GM20431 (cell line): ENCODE data around the gene OR10A6.

ENCODE experiments used
- in situ Hi-C: fragments of 300-500 bp; cut with MseI, MboI; formaldehyde crosslinking; loops from one replicate; pipeline ENCODE4 v1.15.0; 2020; ENCODE audit warnings: low sequenced_read_pairs; ENCODE audit not compliant: unreplicated experiment

Gene OR10A6

DNA sequence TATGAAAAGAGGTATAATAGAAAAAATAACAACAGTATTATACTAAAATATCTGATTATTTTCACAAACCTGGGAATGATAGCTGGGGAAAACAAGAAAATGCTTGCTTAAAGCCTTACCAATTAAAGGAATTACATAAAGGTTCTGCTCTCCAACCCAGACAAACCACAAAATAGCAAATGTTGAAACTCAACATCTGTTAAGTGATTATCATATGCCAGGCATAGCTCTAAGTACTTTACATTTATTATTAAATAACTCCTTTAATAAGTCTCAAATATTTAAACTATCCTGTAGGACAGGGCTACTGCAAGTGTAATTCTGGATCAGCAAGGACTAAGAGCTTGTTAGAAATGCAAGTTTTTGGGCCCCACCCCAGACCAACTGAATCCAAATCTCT, 20.1 kb downstream of the OR10A6 start:
- in situ Hi-C loops, result no loop called here

DNA sequence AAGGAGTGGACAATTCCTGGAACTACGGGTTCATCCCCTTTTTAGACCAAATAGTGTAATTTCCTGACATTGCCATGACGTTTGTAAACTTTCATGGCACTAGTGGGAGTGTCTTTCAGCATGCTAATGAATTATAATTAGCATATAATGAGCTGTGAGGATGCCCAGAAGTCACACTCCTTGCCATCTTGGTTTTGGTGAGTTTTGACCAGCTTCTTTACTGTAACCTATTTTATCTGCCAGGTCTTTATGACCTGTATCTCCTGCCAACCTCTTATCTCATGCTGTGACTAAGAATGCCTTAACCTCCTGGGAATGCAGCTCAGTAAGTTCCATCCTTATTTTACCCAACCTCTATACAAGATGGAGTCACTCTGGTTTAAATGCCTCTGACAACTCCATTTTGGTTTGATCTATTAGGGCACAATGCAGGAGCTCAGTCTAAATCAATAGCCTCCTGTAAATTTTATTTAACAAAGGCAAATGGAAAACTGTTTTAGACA, 20.7 kb downstream of the OR10A6 start:
- in situ Hi-C loops, result no loop called here

DNA sequence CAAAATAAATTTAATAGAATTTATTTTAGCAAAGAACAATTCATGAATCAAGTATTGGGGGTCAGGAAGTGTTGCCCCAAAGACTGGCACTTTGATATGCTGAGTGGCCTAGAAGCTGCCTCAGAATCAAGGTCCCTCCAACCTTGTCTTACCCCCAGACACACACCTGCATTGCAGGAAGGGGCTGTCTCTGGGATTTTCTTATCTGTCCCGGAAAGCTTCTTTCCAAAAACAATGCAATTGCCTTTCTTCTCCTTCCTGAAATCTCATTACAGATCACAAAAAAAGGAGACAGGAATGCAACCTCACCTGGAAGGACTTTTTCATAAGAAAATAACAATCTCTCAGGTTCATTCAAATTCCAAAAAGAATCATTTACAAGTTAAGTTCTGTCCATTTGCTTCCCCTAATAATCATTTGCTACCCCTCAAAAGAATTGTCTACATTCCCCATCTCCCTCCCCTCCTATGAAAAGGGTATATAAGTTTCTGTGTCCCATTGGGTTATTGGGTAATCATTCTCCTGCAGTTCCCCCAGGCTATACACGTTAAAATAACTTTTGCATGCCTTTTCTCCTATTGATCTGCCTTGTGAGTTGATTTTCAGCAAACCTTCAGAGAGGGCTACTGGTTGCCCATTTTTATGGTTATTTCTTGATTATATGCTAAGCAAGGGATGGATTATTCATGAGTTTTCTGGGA, 21.3 kb downstream of the OR10A6 start:
- in situ Hi-C loops, result no loop called here

DNA sequence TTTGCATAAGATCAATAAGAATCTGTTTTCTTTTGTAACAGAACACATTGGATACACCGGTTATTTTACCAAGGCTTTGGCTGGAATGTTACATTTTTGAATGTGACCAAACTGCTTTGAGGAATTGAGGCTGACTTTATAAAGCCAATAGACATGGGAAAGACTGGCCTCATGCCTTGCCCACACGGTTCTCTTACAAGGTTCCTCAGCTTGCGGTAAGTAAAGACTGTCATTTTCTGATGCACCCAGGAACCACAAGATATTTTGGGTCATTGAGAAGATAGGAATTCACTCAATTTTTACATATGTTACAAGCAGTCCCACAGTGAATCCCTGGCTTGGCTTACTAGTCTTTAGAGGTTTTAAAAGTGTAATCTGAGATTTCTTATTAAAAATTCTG, 23.9 kb downstream of the OR10A6 start:
- in situ Hi-C loops, result no loop called here

DNA sequence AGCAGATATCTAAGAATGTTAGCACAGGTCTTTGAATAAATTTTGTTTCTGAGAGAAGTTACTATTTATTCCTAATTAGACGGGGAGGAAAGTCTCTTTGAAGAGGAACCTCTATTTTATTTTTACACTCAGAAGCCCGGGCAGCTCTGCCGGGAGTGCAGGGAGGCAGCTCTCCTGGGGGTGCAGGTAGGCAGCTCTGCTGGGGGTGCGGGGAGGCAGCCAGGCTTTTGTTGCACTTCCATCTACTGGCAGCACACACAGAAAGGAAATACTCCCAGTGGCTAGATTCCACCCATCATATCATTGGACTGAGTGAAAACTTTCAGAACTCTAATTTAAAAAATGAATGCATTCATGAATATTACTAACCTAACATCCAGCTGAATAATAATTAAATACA, 24.6 kb downstream of the OR10A6 start:
- in situ Hi-C loops, result no loop called here

DNA sequence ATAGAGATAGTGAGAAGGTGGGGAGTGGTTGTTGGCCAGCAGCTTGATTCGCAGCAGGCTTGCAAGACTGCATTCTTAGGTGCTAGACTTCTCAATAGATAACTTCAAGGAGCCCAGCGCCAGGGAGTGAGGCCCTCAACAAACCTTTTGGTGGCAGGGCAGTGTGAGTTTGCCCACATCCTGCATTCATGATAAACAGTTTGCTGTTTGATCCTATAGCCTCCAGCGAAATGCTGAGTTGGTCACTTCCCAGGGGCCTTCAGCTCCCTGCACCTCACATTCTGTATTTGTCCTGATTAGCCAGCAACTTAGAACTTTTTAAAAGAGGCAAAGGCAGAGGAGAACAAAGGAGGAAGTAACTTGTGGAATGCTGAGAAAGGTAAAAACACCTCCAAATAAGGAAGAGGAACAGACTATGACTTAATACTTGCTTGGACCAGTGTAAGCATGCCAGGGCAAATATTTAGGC, 25.1 kb downstream of the OR10A6 start:
- in situ Hi-C loops, result no loop called here

DNA sequence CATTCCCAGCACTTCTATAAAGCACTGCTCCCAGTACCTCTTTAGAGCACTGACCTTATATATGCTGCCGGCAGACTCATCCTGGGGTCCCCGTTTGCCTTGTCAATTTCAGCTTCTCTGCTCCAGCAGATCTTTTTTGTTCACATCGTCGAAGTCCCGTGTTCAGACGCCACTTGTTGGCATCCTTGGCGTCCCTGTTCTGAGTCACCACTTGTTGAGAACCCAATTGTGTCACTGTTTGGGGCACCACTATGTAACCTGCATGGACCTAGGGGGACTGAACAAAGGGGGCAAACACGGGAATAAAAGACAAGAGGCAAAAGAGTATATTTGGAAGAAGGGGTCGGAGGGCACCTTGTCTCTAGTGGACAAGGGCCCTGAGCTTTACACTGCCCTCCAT, 25.5 kb downstream of the OR10A6 start:
- in situ Hi-C loops, result no loop called here

DNA sequence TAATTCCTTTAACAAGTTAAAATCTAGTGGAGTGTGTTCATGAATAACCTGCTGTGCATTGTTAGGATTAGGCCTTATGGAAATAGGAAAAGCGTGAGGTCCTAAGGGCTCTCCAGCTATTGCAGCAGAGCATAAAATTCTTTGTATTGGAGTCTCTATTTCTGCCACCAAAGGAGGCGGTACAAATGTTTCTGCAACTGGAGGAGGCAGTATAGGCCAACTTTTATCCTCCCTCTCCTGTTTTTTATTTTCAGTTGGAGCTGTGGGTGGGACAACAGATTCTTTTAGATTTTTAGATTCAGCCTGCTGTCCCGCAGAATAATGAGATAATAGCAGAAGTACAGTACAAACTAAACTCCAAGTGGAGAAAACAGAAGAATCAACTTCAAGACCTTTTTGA, 26.2 kb downstream of the OR10A6 start:
- in situ Hi-C loops, result no loop called here

DNA sequence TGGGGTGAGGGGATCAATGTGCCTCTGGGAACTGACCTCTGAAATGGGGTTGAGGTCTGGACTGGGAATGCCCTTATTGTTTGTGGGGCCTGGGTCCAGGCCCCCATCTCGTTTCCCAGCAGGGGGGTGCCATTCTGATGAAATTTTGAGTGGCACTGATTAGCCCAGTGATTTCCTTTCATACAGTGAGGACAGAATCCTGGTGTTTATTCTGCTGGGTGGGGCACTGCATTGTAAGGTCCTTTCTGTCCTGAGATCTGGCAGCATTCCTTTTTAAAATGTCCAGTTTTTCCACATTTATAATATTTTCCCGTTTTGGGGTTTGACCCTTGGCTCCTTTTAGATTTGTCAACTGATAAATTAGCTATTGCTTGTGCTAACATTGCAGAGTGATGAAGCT, 27.1 kb downstream of the OR10A6 start:
- in situ Hi-C loops, result no loop called here

DNA sequence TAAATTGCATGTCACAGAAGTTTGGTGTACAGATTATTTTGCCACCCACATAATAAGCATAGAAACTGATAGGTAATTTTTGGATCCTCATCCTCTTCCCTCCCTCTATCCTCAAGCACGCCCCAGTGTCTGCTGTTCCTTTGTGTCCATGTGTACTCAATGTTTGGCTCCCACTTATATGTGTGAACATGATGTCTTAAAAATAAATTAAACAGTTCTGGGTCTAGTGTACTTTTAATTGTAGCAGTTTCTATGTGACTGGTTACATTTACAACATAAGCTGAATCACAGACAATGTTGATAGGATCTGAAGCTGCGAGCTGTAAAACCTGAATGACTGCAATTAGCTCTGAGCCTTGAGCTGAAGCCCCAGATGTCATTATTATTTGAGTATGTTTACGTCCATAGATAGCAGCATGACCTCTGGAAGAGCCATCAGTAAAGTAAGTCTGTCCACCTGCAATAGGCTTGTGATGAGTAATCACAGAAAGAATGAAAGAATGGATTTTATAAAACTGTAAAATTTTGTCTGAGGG, 29.7 kb downstream of the OR10A6 start:
- in situ Hi-C loops, result no loop called here

DNA sequence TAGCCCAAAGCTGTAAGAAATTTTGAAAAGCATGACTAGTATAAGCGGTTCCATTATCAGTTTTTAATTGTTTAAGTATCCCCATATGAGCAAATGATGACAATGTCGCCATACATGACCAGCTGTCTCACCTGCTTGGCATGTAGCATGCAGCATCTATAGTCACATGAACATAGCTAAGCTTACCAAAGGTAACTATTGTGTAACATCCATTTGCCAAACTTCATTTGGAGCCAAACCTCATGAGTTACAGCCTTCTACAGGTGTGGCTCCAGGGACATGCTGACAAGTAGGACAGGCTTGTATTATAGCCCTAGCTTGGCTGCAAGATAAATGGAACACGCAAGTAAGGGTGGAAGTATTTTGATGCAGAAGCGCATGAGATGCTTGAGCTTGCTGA, 30.4 kb downstream of the OR10A6 start:
- in situ Hi-C loops, result no loop called here

DNA sequence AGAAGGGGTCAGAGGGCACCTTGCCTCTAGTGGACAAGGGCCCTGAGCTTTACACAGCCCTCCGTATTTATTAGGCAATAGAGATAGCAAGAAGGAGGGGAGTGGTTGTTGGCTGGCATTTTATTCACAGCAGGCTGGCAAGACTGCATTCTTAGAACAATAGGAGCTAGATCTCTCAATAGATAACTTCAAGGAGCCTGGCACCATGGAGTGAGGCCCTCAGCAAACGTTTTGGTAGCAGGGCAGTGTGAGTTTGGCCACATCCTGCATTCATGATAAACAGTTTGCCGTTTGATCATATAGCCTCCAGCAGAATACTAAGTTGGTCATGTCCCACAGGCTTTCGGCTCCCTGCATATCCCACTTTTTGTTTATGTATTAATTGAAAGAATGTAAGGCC, 31.6 kb downstream of the OR10A6 start:
- in situ Hi-C loops, result loop anchor here (10.0 kb wide), 1 partner anchor 85 kb away; the partner anchor contains the start of gene EIF3F

DNA sequence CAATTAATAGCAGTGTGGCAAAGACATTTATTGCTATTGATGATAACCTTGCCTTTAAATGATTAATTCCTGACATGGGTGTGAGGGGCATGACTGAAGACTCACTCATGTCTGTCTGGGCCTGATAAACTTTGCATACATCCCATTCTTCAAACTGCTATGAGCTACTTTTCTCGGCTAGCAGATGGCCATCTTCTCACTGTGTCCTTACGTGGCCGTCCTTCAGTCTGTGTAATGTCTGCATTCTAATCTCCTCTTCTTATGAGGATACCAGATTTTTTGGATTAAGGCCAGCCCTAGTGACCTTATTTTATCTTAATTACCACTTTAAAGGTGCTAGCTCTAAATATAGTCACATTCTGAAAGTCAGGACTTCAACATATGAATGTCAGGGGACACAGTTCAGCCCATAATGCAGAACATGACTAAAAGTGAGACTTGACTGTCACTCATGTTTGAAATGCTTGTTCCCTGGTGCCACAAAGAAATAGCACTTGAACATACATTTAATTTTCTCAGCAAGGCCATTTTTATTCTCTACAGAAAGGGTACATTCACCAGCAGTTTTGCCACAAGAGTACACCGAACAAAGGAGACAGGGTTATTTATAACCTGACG, 32.3 kb downstream of the OR10A6 start:
- in situ Hi-C loops, result loop anchor here (10.0 kb wide), 1 partner anchor 86 kb away; the partner anchor contains the start of gene EIF3F

DNA sequence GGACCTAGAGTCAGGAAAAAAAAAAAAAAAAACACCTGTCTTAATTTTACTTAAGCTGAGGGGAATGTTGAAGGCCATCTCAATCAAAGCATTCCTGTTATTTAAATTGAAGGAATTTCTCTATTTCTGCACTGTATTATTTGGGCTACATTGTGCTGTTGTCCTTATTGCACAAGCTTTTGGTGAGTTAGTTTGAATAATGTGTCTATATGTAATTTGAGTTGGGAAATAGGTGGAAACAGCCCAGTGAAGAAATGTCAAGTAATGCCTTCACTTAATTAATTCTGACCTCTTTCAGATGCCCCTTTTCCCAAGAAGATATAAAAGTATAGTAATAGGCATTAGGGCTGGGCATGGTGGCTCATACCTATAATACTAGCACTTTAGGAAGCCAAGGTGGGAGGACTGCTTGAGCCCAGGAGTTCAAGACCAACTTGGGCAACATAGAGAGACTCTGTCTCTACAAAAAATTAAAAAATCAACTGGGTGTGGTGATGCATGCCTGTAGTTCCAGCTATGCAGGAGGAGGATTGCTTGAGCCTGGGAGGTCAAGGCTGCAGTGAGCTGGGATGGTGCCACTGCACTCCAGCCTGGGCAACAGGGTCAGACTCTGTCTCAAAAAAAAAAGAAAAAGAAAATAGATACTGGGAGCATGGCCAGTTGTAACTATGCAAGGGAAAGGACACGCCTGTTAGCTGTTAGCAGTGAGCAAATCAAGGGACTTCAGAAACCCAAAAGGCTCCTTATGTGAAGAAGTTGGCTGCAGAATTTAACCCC, 34.9 kb downstream of the OR10A6 start:
- in situ Hi-C loops, result loop anchor here (10.0 kb wide), 1 partner anchor 89 kb away; the partner anchor contains the start of gene EIF3F

DNA sequence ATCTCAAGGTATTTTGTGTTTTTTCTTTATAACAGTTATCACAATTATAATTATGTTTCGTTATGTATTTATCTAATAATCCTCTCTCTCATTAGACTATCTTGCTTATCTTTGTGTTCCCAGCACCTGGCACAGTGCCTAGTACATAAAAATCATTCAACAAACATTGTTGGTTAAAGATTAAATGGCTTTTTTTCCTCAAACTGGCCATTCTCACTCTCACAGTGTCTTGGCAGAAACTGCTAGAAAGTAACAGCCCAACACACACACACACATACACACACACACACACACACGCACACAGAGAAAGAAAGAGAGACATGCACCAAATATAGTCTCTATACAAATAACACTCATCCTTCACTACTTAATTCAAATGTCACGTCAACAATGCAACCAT, 36.8 kb downstream of the OR10A6 start:
- in situ Hi-C loops, result loop anchor here (10.0 kb wide), 1 partner anchor 91 kb away; the partner anchor contains the start of gene EIF3F

DNA sequence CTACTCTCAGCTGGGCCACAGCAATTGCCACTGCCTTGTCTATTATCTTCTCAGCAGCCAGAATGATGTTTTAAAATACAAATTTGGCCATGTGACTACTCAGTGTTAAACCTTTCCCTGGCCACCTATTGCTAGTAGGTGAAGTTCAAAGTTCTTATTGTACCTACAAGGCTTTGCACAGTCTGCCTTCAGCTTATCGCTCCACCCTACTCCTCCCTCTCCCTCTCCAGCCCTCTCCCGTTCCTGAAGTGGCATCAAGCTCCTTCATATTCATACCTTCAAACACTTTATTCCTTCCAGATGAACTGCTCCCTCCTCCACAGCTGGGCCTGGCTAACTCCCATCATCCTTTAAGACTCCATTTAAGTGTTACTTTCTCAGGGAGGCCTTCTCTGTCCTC, 37.3 kb downstream of the OR10A6 start:
- in situ Hi-C loops, result loop anchor here (10.0 kb wide), 1 partner anchor 91 kb away; the partner anchor contains the start of gene EIF3F

DNA sequence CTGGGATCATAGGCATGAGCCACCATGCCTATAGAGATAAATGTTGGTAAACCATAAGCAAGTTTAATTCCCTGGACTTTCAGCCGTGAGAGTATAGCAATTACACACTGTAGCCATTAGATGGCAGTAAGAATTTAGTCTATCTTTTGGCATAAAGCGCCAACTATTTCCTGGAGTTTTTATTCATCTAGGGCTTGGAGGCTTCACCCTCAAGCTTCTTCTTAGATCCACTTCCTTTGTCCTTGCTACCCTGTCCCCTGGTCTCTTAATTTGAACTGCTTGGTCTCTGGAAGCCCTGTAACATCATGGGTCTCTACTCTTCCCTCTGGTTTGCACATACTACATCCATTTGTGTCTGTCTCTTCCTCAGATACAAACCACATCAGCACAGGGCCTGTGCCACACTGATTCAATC, 38.2 kb downstream of the OR10A6 start:
- in situ Hi-C loops, result loop anchor here (10.0 kb wide), 1 partner anchor 92 kb away; the partner anchor contains the start of gene EIF3F

DNA sequence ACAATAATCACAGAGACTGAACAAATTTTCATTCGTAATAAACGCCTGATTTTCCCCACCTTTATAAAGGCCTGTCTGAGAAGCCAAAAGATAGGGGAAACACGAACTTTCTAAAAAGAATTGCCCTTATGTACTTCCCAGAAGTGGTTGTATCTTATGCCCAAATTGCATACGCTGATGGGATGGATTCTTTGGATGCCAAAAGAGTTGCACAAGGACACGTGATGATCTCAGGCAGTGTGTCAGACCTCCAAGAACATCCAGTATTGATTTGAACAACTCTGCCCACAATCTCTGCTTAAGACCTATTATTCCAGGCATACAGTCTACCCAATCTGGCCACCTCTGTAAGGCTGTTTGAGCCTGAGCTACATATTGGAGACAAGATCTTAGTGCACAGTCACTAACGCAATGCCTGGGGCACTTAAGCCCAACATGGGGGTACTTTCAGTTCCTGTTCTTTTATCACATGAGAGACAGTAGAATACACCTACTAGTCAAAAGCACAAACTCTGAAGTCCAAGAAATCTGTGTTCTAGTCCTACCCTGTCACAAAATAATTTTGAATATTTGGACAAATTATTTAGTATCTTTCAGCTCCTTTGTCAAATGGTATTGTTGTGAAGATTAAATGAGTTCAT, 38.9 kb downstream of the OR10A6 start:
- in situ Hi-C loops, result loop anchor here (10.0 kb wide), 1 partner anchor 93 kb away; the partner anchor contains the start of gene EIF3F

DNA sequence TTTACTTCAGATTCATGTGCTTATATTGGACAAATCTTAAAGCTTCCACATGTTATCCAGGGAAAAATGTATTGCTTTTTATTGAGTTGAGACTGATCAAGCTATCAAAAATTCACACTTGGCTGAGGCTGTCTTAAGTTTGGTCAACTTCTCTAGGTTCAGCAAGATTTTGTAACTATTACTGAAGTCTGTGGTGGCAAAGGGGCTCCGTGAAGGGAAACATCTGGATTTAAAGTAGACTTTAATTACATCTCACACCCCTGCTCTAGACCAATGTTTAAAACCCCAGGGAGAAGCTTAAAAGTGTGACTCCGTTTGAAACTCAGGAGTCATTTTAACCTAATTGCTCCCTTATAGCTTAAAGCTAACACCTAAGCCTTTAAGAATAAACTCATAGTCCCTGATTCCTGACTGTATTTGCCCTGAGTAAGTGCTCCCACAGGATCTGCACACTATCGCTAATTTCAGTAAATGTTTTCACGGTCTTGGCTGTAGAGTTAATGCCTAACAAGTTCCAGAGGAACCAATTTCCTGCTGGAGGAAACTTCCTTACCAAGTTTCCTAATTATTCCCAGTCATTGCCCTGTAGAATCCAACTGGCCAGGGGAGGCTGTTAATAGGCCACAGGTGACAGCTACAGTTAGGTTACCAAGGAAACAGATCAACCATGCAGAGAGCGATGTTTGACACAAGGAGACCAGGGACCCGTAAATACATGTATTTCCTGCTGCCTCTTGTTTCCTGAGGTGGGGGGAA, 40.5 kb downstream of the OR10A6 start:
- in situ Hi-C loops, result loop anchor here (10.0 kb wide), 1 partner anchor 94 kb away; the partner anchor contains the start of gene EIF3F
